DMS114 treated with DMSO at 0.1 percent for 48 hours (cell line): ENCODE measurements around the gene IGF2.
"Not testable (repeated sequence)": the region's sequence is repeated elsewhere in the genome, so short reads cannot be mapped to it uniquely, and the experiment has no call there.

Experiments used
- DNase-seq: peaks from one replicate; lab custom pipeline; 2025; ENCODE audit not compliant: unreplicated experiment; lab: John Stamatoyannopoulos, UW

Gene IGF2

DNA sequence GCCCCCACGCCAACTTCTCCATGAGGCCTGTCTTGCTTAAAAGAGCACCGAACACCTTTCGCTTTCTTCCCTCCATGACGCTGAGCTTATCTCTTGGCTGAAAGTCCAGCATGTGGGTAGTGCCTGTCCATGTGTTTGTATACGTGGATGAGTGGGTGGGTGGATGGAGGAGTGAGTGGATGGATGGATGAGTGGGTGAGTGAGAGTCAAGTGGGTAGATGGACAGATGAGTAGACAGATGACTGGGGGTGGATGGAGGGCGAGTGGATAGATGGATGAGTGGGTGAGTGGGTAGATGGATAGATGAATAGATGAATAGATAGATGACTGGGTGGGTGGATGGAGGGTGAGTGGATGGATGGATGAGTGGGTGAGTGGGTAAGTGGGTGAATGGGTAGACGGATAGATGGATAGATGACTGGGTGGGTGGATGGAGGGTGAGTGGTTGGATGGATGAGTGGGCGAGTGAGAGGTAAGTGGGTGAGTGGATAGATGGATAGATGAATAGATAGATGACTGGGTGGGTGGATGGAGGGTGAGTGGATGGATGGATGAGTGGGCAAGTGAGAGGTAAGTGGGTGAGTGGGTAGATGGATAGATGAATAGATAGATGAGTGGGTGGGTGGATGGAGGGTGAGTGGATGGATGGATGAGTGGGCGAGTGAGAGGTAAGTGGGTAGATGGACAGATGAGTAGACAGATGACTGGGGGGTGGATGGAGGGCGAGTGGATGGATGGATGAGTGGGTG lies 14.3 kb downstream of the IGF2 start:
- not testable (repeated sequence) for DNase-seq

- no peak for DNase-seq
Observed at GRCh38 chr11:2123628-2123960, 15.6 kb downstream of the IGF2 start.

DNA sequence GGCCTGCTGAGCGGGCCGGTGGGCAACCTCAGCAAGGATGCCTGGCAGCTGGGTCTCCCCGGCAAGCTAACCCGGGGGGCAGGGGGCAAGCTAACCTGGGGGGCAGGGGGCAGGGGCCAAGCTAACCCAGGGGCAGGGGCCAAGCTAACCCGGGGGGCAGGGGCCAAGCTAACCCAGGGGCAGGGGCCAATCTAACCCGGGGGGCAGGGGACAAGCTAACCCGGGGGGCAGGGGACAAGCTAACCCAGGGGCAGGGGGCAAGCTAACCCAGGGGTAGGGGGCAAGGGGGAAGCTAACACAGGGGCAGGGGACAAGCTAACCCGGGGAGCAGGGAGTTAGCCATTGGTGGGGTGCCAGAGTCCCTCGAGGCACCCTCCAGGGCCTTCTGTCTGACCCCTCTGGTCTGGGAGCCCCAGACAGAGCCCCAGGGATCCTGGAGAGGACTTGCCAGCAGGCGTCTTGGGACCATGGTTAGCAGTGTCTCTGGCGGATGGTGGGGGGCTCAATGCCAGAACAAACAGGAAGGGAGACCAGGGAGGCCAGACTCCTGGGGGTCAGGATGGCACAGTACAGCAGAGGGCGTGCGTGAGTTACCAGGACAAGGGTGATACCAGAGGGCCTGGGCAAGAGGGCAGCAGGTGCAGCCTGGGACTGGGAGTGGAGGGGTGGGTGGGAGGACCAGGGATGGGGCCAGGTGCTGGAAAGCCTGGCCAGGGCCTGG lies 16.1 kb downstream of the IGF2 start:
- no peak for DNase-seq

GRCh38 chr11:2122222-2122906 lies 16.8 kb downstream of the IGF2 start:
- DNase-seq = no peak

DNA sequence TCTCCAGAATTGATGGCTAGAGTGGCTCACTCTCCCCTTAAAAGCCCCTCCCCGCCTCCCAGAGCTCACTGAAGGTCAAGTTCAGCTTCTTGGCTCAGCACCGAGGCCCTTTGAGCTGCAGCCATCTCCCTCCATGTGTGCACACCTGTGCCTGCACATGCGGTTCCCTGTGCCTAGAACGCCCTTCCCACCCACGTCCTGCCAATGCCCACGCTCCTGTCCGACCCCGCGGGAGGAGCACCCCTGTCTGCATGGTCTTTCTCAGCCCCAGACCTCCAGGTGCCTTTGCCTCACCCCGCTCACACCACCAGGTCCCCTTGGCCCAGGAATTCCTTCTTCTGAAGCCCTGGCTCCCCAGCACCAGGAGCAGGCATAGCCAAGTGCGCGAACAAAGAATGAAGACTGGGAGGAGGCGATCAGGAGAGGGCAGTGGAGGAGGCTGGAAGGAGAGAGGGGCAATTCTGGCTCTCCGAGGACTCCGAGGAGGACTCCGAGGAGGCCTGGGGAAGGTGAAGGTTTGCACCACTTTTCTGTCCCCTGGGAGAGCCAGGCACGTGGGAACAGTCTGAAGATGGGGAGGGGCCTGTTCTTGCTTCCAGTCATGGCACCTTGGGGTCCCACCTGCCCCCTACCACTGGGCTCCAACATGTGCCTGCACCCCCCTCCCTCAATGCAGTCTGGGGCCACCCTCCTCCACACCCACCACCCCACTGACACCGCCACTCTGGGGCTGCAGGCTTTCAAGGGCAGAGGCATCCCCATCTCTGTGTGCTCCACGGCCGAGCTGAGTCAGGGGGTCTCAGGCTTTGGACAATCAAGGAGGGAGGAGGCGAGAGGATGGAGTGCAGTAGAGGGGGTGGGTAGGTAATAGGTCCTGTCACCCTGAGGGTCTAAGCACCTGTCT lies 17.7 kb downstream of the IGF2 start:
- DNase-seq = no peak

DNA sequence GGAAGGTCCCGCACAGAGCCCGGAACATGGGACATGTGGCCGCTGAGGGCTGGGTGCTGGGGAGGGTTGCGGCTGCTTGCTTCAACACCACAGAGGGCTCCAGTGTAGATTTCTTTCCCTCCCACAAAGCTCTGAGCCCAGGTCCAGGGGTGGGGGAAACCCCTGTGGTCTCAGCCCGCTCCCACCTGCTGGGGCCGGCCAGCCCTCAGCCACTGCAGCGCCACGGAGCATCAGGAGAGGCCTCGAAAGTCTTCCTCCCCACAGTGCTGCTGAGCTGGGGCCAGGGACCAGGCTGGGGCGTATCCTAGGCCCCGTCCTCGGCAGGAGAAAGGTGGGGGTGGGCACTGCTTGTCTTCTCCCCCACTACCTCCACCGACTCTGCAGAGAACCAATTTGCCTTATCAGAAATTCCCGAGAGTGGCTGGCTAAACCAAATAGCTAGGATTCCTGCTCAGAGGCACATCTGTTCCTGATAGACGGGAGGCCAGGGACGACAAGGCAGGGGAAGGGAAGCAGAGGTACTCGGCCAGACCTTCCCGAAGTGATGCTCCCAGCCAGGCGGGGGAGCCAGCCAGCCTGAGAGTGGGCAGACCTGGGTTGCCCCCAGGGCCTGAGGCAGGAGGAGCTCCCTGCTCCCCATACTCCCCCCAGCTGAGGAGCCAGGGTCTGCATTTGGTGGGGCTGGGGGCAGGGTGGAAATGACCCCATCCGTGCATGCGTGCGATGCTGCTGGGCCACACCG lies 18.7 kb downstream of the IGF2 start:
- no peak for DNase-seq

GRCh38 chr11:2118677-2119076 lies 20.5 kb downstream of the IGF2 start:
- DNase-seq = no peak

DNA sequence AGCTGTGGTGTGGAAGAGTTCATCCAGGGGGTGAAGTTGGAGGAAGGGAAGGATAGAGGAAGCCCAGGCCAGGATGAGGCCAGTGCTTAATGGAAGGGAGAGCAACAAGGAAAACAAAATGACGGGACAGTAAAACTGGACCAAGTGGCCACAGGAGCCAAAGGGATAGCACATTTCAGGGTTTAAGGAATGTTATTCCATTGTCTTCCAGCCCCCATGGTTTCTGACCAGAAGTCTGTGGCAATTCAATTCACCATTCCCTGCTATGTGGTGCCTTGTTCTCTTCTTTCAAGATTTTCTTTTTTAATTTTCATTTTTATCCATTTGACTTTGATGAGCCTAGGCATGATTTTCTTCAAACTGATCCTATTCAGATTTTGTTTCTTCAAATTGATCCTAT lies 22.5 kb downstream of the IGF2 start:
- DNase-seq = no peak

- DNase-seq = no peak
Observed at GRCh38 chr11:2115308-2115707, 23.9 kb downstream of the IGF2 start.

- DNase-seq = no peak
Observed at GRCh38 chr11:2114430-2115241, 24.6 kb downstream of the IGF2 start.

GRCh38 chr11:2113776-2114175 lies 25.4 kb downstream of the IGF2 start:
- no peak for DNase-seq

DNA sequence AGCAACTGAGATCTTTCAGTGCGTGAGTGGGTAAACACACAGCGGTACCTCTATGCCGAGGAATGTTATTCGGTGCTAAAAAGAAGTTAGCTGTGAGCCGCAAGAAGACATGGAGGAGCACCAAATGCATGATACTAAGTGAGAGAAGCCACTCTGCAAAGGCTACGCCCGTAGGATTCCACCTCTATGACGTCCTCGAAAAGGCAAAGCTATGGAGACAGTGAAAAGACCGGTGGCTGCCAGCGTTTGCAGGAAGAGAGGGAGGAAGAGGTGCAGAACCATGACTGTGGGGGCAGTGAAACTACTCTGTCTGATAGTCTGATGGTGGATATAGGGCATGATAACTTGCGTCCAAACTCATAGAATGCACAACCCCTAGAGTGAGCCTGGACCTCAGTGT lies 28.7 kb downstream of the IGF2 start:
- no peak for DNase-seq

DNA sequence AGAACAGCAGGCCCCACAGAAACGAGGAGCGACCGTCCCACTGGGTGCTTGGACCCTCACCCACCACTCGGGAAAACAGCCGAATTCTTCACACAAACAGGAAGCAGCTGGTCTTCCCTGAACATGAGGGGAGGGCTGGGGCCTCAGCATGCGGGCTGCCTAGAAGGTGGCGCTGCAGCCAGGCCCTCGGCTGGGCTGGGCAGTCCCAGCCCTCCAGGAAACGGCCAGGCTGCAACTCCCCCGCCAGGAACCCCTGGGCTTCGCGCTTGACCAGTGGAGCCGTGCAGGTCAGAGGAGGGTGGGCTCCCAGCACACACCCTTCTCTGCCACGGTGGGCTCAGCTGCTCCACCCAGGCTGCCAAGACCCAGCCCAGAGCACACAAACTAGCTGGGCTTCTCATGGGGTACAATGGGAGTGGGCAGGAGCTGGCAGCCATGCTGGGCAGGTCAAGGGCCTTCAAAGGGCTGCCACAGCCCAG lies 29.6 kb downstream of the IGF2 start:
- DNase-seq = no peak

DNA sequence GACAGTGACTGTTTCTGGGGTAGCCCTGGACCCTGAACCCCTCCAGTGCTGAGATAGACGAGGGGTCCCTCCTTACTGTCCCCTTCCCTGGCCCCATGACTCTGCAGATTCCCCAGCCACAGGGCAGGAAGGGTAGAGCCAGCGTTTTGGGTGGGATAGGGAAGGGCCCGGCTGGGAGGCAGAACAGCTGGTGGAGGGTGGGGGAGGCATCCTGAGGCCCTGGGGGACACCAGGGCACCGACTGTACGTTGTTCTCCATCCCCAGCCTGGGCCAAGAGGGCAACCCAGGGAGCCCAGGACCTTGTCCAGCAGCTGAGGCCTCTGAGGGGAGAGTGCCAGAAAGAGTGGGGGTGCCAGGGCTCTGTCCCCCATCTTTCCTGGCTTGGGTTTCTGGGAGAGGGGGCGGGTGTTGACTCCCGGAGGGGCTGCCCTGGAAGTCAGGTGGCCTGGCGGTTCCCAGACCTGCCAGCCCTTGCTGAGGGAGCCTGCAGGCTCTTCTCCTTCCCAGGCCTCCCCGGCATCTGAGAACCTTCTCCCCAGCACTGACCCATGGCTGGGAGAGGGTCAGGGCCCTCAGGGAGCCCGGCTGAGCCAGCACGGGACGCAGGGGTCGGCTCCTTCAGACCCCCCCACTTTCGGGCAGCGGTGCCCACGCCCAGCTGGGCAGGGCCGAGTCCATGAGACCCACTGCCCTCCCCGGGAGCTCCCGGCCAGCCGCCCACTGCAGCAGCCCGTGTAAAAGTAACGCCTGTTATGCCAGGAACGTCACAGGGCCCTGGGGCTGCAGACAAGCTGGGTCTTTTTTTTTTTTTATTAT lies 30.3 kb downstream of the IGF2 start:
- no peak for DNase-seq

- DNase-seq = no peak
Observed at GRCh38 chr11:2107941-2108630, 31.1 kb downstream of the IGF2 start.

GRCh38 chr11:2107521-2107920 lies 31.7 kb downstream of the IGF2 start:
- DNase-seq = no peak

DNA sequence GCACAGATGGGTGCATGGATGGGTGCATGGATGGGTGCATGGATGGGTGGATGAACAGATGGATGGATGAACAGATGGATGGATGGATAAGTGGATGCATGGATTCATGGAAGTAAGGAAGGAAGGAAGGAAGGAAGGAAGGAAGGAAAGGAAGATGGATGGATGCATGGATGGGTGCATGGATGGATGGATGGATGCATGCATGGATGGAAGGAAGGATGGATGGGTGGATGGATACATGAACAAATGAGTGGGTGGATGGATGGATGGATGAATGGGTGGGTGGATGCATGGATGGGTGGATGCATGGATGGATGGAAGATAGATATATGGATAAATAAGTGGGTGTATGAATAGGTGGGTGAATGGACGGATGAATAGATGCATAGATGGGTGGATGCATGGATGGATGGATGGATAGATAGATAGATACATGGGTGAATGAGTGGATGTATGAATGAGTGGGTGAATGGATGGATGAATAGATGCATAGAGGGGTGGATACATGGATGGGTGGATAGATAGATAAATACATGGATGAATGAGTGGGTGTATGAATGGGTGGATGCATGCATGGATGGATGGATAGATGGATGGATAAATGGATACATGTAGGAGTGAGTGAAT lies 32.5 kb downstream of the IGF2 start:
- DNase-seq = no peak

- DNase-seq = no peak
Observed at GRCh38 chr11:2105511-2105910, 33.7 kb downstream of the IGF2 start.
